ENCODE measurements around the gene ALB.

The ALB gene

DNA sequence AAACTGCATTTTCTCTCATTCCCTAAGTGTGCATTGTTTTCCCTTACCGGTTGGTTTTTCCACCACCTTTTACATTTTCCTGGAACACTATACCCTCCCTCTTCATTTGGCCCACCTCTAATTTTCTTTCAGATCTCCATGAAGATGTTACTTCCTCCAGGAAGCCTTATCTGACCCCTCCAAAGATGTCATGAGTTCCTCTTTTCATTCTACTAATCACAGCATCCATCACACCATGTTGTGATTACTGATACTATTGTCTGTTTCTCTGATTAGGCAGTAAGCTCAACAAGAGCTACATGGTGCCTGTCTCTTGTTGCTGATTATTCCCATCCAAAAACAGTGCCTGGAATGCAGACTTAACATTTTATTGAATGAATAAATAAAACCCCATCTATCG, 29.1 kb downstream of the ALB start:
- TF ChIP-seq, protein P1, sequence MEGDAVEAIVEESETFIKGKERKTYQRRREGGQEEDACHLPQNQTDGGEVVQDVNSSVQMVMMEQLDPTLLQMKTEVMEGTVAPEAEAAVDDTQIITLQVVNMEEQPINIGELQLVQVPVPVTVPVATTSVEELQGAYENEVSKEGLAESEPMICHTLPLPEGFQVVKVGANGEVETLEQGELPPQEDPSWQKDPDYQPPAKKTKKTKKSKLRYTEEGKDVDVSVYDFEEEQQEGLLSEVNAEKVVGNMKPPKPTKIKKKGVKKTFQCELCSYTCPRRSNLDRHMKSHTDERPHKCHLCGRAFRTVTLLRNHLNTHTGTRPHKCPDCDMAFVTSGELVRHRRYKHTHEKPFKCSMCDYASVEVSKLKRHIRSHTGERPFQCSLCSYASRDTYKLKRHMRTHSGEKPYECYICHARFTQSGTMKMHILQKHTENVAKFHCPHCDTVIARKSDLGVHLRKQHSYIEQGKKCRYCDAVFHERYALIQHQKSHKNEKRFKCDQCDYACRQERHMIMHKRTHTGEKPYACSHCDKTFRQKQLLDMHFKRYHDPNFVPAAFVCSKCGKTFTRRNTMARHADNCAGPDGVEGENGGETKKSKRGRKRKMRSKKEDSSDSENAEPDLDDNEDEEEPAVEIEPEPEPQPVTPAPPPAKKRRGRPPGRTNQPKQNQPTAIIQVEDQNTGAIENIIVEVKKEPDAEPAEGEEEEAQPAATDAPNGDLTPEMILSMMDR (IDR thresholded peaks at IDR 0.05): no peak
- DNase-seq: no peak
- Mint-ChIP-seq H3K4me3 (no peak overlapping the region), H3K27ac (no peak overlapping the region), H3K27me3 (ENCODE audit: low read depth, poor library complexity) (no peaks in the 10 kb centered on the region), H3K4me1 (no peaks in the 10 kb centered on the region), H3K9me3 (no peaks in the 10 kb centered on the region), H3K36me3 (ENCODE audit: low read depth) (no peaks in the 10 kb centered on the region)

DNA sequence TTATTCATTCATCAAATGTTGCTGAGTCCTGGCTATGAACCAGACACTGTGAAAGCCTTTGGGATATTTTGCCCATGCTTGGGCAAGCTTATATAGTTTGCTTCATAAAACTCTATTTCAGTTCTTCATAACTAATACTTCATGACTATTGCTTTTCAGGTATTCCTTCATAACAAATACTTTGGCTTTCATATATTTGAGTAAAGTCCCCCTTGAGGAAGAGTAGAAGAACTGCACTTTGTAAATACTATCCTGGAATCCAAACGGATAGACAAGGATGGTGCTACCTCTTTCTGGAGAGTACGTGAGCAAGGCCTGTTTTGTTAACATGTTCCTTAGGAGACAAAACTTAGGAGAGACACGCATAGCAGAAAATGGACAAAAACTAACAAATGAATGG, 30.2 kb downstream of the ALB start:
- Mint-ChIP-seq H3K27ac (no peak overlapping the region), H3K9me3 (no peaks in the 10 kb centered on the region), H3K4me3 (no peak overlapping the region), H3K4me1 (no peaks in the 10 kb centered on the region), H3K27me3 (ENCODE audit: low read depth, poor library complexity) (no peaks in the 10 kb centered on the region), H3K36me3 (ENCODE audit: low read depth) (no peaks in the 10 kb centered on the region)
- DNase-seq: no peak
- TF ChIP-seq, protein P1 (IDR thresholded peaks at IDR 0.05): peak; percentile 55

DNA sequence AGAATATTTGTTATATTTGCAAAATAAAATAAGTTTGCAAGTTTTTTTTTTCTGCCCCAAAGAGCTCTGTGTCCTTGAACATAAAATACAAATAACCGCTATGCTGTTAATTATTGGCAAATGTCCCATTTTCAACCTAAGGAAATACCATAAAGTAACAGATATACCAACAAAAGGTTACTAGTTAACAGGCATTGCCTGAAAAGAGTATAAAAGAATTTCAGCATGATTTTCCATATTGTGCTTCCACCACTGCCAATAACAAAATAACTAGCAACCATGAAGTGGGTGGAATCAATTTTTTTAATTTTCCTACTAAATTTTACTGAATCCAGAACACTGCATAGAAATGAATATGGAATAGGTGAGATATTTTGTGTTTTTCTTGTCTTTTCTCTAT, 31.9 kb downstream of the ALB start, which contains the start of gene AFP:
TSS of gene AFP (plus strand) at position 238 of the 400 bp plus-strand sequence. CDS start at position 280, 42 bp downstream.
- Mint-ChIP-seq H3K27ac (no peak within 1 kb of the TSS), H3K36me3 (ENCODE audit: low read depth) (no peaks in the 10 kb centered on the region), H3K9me3 (no peaks in the 10 kb centered on the region), H3K4me3 (no peak within 1 kb of the TSS), H3K27me3 (ENCODE audit: low read depth, poor library complexity) (no peaks in the 10 kb centered on the region), H3K4me1 (no peaks in the 10 kb centered on the region)
- DNase-seq: no peak
- TF ChIP-seq, protein P1 (IDR thresholded peaks at IDR 0.05): no peak

DNA sequence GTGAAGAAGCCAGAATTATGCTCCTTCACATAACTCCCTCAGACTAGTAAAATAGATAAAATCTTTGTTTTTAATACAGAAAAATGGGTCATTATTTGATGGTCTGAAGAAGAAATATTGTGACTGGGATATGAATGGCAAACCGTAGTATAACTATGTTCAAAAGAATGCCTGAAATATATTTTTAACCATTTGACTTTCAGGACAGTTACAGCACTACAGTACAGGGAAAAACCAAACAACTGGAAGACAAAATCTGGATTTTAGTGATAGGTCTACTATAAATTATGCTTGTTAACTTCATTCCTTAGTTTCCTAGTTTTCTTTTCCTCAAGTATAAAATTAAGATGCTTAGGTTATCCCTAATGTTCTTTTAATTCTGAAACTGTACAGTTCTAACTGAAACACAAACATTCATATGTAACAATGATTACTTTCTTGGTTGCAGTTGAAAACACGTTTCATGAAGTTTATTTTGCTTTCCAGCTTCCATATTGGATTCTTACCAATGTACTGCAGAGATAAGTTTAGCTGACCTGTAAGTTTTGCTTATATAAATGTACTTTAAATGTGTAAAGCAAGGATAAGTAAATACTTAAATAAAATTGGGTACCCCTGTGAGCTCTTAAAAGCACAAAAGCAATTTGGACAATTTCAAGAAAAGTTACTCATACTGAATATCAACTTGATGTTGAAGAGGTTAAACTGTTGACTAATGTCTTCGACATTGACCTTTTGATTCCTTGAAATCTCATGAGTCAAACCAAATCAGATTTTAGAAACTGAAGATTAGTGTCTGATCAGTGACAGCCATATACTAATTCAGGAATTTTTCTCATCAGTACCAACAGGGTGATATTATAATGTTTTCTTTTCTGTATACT, 32.8 kb downstream of the ALB start:
- TF ChIP-seq, protein P1 (IDR thresholded peaks at IDR 0.05): no peak
- Mint-ChIP-seq H3K27me3 (ENCODE audit: low read depth, poor library complexity) (no peaks in the 10 kb centered on the region), H3K36me3 (ENCODE audit: low read depth) (no peaks in the 10 kb centered on the region), H3K4me3 (no peak overlapping the region), H3K27ac (no peak overlapping the region), H3K4me1 (no peaks in the 10 kb centered on the region), H3K9me3 (no peaks in the 10 kb centered on the region)
- no peak for DNase-seq

DNA sequence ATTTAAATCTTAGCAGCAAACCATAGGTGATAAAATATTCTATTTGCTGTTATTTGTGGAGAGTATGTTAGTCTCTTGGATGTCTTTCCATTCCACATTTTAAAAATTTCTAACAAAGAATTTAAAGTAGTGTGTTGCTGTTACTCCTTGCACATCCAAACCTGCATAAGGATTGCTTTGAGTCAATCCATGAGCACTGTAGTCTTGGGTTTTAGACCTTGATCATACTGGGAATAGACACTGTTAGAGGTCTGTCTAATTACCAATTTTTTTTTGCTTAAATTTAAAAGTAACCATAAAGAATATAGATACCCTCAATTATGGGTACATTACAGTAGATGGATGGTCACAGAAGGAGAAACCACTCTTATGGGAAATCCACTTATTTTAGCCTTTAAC, 33.5 kb downstream of the ALB start:
- H3K27me3 Mint-ChIP-seq (ENCODE audit: low read depth, poor library complexity): no peaks in the 10 kb centered on the region

More for the DNA sequence above, 33.5 kb downstream of the ALB start:
- Mint-ChIP-seq H3K27ac (no peak overlapping the region), H3K9me3 (no peaks in the 10 kb centered on the region), H3K36me3 (ENCODE audit: low read depth) (no peaks in the 10 kb centered on the region), H3K4me1 (no peaks in the 10 kb centered on the region), H3K4me3 (no peak overlapping the region)
- DNase-seq: no peak
- TF ChIP-seq, protein P1 (IDR thresholded peaks at IDR 0.05): no peak
